ENCODE measurements around the gene MARCKS.
"Not testable (repeated sequence)": the region's sequence is repeated elsewhere in the genome, so short reads cannot be mapped to it uniquely, and the experiment has no call there.

The MARCKS gene

GRCh38 chr6:113884011-113884410 is 26.9 kb downstream of the MARCKS start:
- DNase-seq (ENCODE audit: low read depth) = no peak

GRCh38 chr6:113886512-113886911 is 29.4 kb downstream of the MARCKS start:
- DNase-seq (ENCODE audit: low read depth) = no peak

- DNase-seq (ENCODE audit: low read depth) = no peak
Measured at GRCh38 chr6:113888493-113888892, 31.3 kb downstream of the MARCKS start.

GRCh38 chr6:113888956-113889630 is 31.9 kb downstream of the MARCKS start:
- DNase-seq (ENCODE audit: low read depth) = no peak

GRCh38 chr6:113893451-113893850 is 36.3 kb downstream of the MARCKS start:
- DNase-seq (ENCODE audit: low read depth) = no peak

- DNase-seq (ENCODE audit: low read depth) = no peak
Measured at GRCh38 chr6:113893866-113894265, 36.7 kb downstream of the MARCKS start.

GRCh38 chr6:113894712-113895674 is 37.8 kb downstream of the MARCKS start:
- no peak for DNase-seq (ENCODE audit: low read depth)

- no peak for DNase-seq (ENCODE audit: low read depth)
Measured at GRCh38 chr6:113901482-113901881, 44.3 kb downstream of the MARCKS start.

- DNase-seq (ENCODE audit: low read depth) = no peak
Measured at GRCh38 chr6:113903666-113904330, 46.7 kb downstream of the MARCKS start.

GRCh38 chr6:113907102-113907815 is 50.1 kb downstream of the MARCKS start:
- no peak for DNase-seq (ENCODE audit: low read depth)

GRCh38 chr6:113908801-113909200 is 51.7 kb downstream of the MARCKS start:
- no peak for DNase-seq (ENCODE audit: low read depth)

- DNase-seq (ENCODE audit: low read depth) = peak; percentile 55
Measured at GRCh38 chr6:113909224-113909856, 52.2 kb downstream of the MARCKS start.

- DNase-seq (ENCODE audit: low read depth) = not testable (repeated sequence)
Measured at GRCh38 chr6:113910285-113910684, 53.1 kb downstream of the MARCKS start.
